Effector memory CD8-positive, alpha-beta T cell (primary cell): ENCODE data around the gene BMP8B.

Source experiments
- ATAC-seq: fragments of 150-1000 bp; cut with Tn5 transposase; replicated peaks from 2 replicates; pipeline ENCODE4 v1.10.0; 2021; ENCODE audit warnings: mild to moderate bottlenecking, moderate library complexity
- DNase-seq, 3 experiments: peaks; one replicate each; pipeline ENCODE4 v3.0.0; 2021
- H3K27ac Mint-ChIP-seq, 2 donors: one replicate each; pipeline ENCODE4 v1.8.0; 2022; ENCODE audit warnings: mild to moderate bottlenecking in 2 of 2, mixed read lengths in 2 of 2, moderate library complexity in 2 of 2
- H3K27me3 Mint-ChIP-seq, 2 donors: one replicate each; pipeline ENCODE4 v1.8.0; 2022; ENCODE audit warnings: mixed read lengths in 2 of 2
- H3K36me3 Mint-ChIP-seq: one replicate; pipeline ENCODE4 v1.8.0; 2022; ENCODE audit warnings: mild to moderate bottlenecking, moderate library complexity, mixed read lengths; ENCODE audit not compliant: insufficient read depth
- H3K4me1 Mint-ChIP-seq, 2 donors: one replicate each; pipeline ENCODE4 v1.8.0; 2022; ENCODE audit warnings: low read depth in 2 of 2, mixed read lengths in 2 of 2
- H3K4me3 Mint-ChIP-seq, 2 donors: one replicate each; pipeline ENCODE4 v1.8.0; 2022; ENCODE audit warnings: mild to moderate bottlenecking in 2 of 2, mixed read lengths in 2 of 2, moderate library complexity in 2 of 2
- H3K9me3 Mint-ChIP-seq, 2 donors: one replicate each; pipeline ENCODE4 v1.8.0; 2022; ENCODE audit warnings: mixed read lengths in 2 of 2

Gene BMP8B

DNA sequence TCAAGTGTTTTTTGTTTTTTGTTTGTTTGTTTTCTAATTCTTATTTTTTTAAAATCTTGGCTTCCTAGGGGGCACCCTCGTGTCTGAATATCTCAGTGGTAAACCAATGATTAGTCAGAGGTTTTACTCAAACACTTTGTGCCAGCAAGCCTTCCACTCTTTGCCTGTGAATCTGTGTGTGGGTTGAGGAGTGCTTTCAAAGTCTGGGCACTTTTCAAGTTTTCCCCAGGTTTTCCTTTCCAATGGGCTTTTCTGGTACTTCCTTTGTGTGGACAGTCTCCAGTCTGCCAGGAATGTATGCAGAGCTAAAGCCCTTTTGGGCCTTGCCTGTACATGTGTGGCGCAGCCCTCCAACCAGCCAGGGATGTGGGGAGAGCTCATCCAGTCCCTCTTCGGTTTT, 59.6 kb downstream of the BMP8B start:
- H3K27ac Mint-ChIP-seq = no peak overlapping the region
- no peaks in the 10 kb centered on the region for H3K36me3 Mint-ChIP-seq
- no peaks in the 10 kb centered on the region for H3K9me3 Mint-ChIP-seq
- no peak overlapping the region for H3K4me3 Mint-ChIP-seq
- H3K27me3 Mint-ChIP-seq = peaks cover 60 to 86% of the 10 kb centered on the region in 2 donors
- no peak for DNase-seq
- peaks cover 0 to 7% of the 10 kb centered on the region in 2 donors for H3K4me1 Mint-ChIP-seq
- ATAC-seq = no peak

DNA sequence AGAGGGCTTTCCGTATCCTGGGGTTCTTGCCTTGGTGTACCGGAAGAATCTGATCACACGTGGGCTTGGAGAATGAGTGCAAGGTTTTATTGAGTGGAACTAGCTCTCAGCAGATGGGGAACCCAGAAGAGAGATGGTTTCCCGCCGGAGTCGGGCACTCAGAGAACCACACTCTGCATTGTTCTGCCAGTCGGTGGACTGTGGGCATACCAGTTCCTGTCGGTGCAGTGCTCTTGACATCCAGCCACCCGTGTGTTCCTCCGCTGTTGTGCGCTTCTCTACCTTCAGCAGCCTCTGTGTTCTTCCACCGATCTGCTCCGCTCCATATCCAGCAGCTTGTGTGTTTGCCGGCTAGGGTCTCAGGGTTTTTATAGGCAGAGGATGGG, 60.7 kb downstream of the BMP8B start:
- Mint-ChIP-seq H3K27me3 (peaks cover 51 to 76% of the 10 kb centered on the region in 2 donors), H3K4me3 (peak overlapping the region; percentile 11 to 13), H3K36me3 (peaks cover under 1% of the 10 kb centered on the region), H3K27ac (no peak overlapping the region), H3K9me3 (no peaks in the 10 kb centered on the region), H3K4me1 (peaks cover 0 to 7% of the 10 kb centered on the region in 2 donors)
- ATAC-seq (no peak), DNase-seq (no peak)

DNA sequence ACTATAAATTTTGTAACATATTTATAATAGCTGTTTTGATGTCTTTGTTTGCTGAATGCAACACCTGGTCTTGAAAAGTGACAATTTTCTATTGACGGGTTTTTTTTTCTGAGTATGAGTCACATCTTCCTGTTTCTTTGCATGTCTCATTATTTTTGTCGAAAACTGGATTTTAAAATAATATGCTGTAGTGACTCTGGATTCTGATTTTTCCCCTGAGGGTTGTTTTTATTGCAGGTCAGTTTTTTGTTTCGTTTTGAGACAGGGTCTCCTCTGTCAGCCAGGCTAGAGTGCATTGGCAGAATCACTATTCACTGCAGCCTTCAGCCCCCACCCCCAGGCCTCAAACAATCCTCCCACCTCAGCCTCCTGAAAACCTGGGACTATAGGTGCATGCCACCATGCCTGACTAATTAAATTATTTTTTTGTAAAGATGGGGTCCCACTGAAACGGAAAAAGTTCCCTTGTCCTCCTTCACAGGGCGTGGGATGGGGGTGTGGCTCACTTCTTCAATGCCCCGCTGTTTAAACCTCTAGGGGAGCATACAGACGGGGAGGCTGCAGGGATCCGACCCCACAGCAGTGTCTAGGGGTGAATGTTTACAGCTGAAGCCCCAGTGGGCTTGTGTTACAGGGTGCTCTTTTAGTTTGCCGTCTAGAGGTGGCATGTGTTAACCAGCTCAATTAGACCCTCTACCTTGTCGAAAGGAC, 61.3 kb downstream of the BMP8B start:
- no peak for ATAC-seq
- Mint-ChIP-seq H3K27me3 (peaks cover 46 to 72% of the 10 kb centered on the region in 2 donors), H3K4me3 (no peak overlapping the region), H3K9me3 (no peaks in the 10 kb centered on the region), H3K36me3 (peaks cover 3% of the 10 kb centered on the region), H3K4me1 (peaks cover 0 to 7% of the 10 kb centered on the region in 2 donors), H3K27ac (no peak overlapping the region)
- no peak for DNase-seq

DNA sequence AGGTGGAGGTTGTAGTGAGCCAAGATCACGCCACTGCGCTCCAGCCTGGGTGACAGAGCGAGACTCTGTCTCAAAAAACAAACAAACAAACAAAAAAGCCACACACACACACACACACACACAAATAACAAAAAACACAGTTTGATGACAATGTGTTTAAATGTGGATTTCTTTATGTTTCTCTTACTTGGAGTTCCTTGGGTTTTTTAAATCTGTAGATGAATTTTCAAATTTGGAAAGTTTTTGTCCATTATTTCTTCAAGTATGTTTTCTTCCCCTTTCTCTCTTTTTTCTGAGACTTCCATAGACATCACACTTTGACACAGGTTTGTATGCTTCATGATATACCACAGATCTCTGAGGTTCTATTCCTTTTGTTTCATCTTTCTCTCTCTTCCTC, 62.1 kb downstream of the BMP8B start:
- Mint-ChIP-seq H3K27ac (no peak overlapping the region), H3K4me1 (peaks cover 0 to 7% of the 10 kb centered on the region in 2 donors), H3K4me3 (no peak overlapping the region), H3K9me3 (no peaks in the 10 kb centered on the region), H3K36me3 (peaks cover 3% of the 10 kb centered on the region), H3K27me3 (peaks cover 46 to 72% of the 10 kb centered on the region in 2 donors)
- ATAC-seq (no peak), DNase-seq (no peak)

DNA sequence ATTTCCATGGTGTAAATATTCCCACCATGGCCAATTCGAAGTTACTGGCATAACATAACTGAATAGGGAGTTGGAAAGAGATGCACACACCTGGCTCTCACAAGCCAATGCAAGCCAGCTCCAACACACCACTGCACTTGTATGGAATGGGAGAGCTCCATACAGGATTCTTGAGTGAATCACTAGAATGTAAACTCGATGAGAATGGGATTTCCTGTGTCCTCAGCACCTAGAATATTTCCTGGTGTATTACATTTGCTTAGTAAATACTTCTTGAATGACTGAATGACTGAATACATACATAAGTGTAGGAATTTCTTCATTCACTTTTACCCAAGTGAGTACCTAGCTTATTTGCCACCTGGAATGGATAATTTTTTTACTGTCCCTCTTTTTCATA, 66.2 kb downstream of the BMP8B start:
- Mint-ChIP-seq H3K9me3 (no peaks in the 10 kb centered on the region), H3K36me3 (peaks cover 3% of the 10 kb centered on the region), H3K4me1 (peaks cover 1 to 4% of the 10 kb centered on the region in 2 donors), H3K4me3 (no peak overlapping the region), H3K27ac (no peak overlapping the region), H3K27me3 (peaks cover 23 to 44% of the 10 kb centered on the region in 2 donors)
- DNase-seq (no peak), ATAC-seq (no peak)

DNA sequence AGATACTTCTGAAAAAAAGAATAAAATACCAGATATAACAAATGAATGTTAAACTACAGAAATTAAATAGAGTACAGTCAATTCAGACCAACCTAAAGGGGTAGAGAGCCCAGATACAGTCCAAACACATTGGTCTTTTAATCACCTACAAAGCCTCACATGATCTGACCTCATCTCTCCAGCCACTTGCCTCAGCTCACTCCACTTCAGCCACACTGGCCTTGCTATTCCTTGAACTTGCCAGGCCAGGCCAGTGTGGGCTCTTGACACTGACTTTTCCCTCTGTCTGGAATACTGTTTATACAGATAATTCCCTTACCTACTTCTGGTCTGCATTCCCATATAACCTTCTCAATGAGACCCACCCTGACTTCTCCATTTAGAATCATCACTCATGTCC, 67.0 kb downstream of the BMP8B start:
- no peaks in the 10 kb centered on the region for H3K9me3 Mint-ChIP-seq

DNA sequence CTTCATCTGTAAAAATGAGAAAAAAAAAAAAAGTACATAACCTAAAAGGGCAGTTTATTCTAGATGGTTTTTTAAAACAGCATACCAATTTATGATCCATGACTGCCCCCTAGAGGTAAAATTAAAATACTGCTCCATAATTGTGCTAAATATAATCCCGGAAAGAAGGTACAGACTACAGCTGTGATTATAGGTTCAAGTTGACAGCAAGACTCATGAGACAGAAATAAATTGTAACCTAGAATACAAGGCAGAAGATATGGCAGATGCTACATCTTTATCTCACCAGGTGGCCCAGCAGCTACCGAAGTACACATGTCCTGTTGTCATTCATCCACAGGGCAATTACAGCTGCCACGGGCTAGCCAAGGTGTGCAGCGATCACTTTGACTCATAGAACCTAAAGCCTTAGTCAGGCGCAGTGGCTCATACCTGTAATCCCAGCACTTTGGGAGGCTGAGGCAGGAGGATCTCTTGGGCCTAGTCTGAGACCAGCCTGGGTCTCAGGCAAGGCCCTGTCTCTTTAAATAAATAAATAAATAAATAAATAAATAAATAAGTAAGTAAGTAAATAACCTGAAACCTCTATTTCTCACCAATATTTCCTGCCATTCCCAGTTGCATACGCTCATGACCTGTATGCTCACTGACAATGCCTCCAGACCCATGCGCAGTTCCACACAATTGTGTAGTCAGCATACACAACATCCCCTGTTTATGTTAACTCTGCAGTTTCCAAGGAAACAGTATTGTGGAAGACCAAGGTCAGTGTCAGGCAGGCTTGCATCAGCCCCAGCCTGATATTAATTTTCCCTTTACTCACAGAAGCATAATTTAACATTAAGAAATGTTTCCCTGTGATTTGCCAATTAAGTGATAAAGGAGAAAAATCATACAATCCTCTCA, 68.3 kb downstream of the BMP8B start:
- Mint-ChIP-seq H3K4me1 (peaks cover 0 to 1% of the 10 kb centered on the region in 2 donors), H3K36me3 (peaks cover 3% of the 10 kb centered on the region), H3K27me3 (peaks cover 33 to 36% of the 10 kb centered on the region in 2 donors), H3K27ac (no peak overlapping the region), H3K4me3 (no peak overlapping the region), H3K9me3 (no peaks in the 10 kb centered on the region)
- ATAC-seq (peak; percentile 71), DNase-seq (peak in 1 of 3 experiments; percentile 14)

More for the DNA sequence above, 67.0 kb downstream of the BMP8B start:
- H3K4me3 Mint-ChIP-seq = no peak overlapping the region
- H3K27ac Mint-ChIP-seq = no peak overlapping the region
- no peak for ATAC-seq
- H3K27me3 Mint-ChIP-seq = peaks cover 28 to 44% of the 10 kb centered on the region in 2 donors
- H3K36me3 Mint-ChIP-seq = peaks cover 3% of the 10 kb centered on the region
- H3K4me1 Mint-ChIP-seq = peaks cover 0 to 1% of the 10 kb centered on the region in 2 donors
- DNase-seq = no peak

DNA sequence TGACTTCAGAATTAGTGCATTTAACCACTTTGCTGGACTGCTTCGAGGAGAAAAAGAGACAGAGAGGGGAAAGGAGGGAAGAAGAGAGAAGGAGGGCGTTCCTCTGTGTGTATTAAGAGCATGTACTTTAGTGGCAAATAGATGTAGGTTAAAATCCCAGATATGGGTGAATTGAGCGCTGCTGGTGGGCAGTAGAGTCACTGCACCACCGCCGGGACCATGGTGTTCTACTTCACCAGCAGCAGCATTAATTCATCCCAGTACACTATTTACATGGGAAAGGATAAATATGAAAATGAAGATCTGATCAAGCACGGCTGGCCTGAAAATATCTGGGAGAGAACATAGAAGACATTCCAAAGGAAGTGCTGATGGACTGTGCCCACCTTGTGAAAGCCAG, 70.9 kb downstream of the BMP8B start:
- H3K36me3 Mint-ChIP-seq = peaks cover 1% of the 10 kb centered on the region
- peaks cover 22 to 27% of the 10 kb centered on the region in 2 donors for H3K27me3 Mint-ChIP-seq

DNA sequence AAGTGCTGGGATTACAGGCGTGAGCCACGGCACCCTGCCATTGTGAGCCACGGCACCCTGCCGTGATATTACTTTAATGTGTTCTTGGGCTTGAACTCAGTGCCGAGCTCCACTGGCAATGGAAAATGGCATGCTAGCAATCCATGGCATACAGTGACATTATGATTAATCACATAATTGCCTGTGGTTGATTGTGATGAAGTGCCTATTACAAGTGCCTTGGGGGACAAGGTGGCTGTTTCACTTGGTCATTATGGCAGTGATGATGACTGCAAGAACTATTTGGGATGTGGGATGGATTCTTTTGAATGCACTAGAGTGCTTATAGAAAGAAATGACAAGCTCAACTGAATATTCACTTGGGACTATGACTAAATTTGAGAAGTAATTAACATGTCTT, 75.1 kb downstream of the BMP8B start:
- no peaks in the 10 kb centered on the region for H3K4me1 Mint-ChIP-seq
- no peak for ATAC-seq
- no peak overlapping the region for H3K27ac Mint-ChIP-seq
- H3K36me3 Mint-ChIP-seq = no peaks in the 10 kb centered on the region
- peaks cover 45 to 46% of the 10 kb centered on the region in 2 donors for H3K27me3 Mint-ChIP-seq
- DNase-seq = no peak
- no peak overlapping the region for H3K4me3 Mint-ChIP-seq
- H3K9me3 Mint-ChIP-seq = no peaks in the 10 kb centered on the region

More for the DNA sequence above, 70.9 kb downstream of the BMP8B start:
- H3K27ac Mint-ChIP-seq = no peak overlapping the region
- no peak overlapping the region for H3K4me3 Mint-ChIP-seq
- DNase-seq = no peak
- H3K9me3 Mint-ChIP-seq = no peaks in the 10 kb centered on the region
- no peak for ATAC-seq
- peaks cover 0 to 1% of the 10 kb centered on the region in 2 donors for H3K4me1 Mint-ChIP-seq

DNA sequence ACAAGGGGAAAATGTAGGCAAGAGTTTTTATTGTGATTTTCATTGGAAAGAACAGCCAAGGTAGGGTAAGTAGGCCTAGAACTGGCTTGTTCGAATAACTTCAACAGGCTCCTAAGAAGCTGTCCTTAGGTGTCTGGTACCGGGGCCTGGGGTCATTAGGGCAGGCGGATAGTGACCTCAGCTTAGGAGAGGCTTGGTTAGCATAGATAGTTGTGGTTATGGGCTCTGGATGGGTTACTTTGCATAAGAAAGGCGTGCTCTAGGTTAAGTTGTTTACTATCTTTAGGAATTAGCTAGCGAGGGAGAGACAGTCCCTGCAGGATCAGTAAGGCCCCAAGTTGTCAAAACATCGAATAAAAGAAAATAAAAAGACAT, 76.7 kb downstream of the BMP8B start:
- ATAC-seq = no peak
- Mint-ChIP-seq H3K27ac (no peak overlapping the region), H3K36me3 (no peaks in the 10 kb centered on the region), H3K4me1 (no peaks in the 10 kb centered on the region), H3K27me3 (peaks cover 34 to 39% of the 10 kb centered on the region in 2 donors), H3K4me3 (no peak overlapping the region), H3K9me3 (no peaks in the 10 kb centered on the region)
- no peak for DNase-seq

DNA sequence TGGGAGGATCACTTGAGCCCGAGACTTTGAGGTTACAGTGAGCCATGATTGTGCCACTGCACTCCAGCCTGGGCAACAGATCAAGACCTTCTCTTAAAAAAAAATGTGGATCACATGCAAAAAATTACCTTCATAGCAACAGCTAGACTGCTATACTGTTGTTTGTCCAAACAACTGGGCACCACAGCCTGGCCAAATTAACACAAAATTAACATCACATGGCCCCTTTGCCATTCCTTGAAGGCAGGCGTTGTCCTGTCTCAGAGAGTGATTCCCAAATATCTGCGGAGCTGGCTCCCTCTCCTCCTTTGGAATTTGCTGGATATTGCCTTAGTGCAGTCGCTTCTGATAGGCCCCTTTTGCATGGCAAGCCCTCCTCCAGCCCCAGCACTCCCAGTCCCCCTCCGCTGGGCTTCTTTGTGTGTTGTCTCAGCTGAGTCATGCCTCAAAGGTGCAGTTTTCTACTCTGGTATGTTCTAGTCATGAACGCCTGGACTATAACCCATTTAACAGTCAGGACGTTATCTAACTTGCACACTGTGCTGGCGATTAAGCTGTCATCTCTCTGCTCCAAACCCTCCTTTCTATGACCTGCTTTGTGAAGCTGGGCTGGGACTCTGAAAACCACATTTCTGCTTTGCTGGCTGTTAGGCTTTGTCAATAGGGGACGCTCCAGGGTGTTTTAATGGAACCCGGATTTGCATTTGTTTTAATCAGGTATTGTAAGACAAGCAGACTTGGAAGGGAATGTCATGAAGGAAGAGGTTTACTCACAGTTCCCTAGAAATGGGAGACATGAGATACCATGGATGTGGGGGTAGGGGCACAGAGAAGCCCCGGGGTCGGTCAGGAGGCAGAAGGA, 77.3 kb downstream of the BMP8B start:
- no peaks in the 10 kb centered on the region for H3K4me1 Mint-ChIP-seq
- ATAC-seq (no peak), DNase-seq (no peak)
- H3K36me3 Mint-ChIP-seq = no peaks in the 10 kb centered on the region
- H3K9me3 Mint-ChIP-seq = no peaks in the 10 kb centered on the region
- H3K4me3 Mint-ChIP-seq = no peak overlapping the region
- H3K27ac Mint-ChIP-seq = no peak overlapping the region
- H3K27me3 Mint-ChIP-seq = peaks cover 28 to 35% of the 10 kb centered on the region in 2 donors

DNA sequence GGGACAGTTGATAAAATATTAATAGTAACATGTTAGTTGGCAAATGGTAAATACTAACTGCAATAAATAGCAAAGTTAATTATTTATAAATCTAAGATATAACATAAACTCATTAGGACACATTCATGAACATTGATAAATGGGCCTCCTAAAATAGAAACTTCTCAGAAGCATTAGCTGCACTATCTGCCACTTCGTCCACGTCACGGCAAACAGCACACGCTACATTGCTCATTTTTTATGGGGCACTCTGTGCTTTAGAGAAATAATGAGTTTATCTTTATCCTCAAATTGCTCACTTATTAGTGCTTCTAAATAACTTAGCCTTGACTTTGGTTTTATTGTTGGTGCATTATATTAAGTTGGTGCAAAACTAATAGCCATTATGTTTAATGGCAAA, 81.2 kb downstream of the BMP8B start:
- Mint-ChIP-seq H3K27ac (no peak overlapping the region), H3K27me3 (peaks cover 26 to 28% of the 10 kb centered on the region in 2 donors), H3K4me3 (no peak overlapping the region), H3K4me1 (no peaks in the 10 kb centered on the region), H3K36me3 (no peaks in the 10 kb centered on the region), H3K9me3 (no peaks in the 10 kb centered on the region)
- DNase-seq (no peak), ATAC-seq (no peak)
